GM19238 (cell line): Measurements from ENCODE around the gene KRTAP3-1.

ENCODE experiments used
- DNase-seq: peaks from one replicate; pipeline ENCODE4 v3.0.0; 2011; ENCODE audit warnings: low spot score; ENCODE audit not compliant: insufficient read length

KRTAP3-1 gene

GRCh38 chr17:40980117-40980516 is 28.8 kb downstream of the KRTAP3-1 start:
- DNase-seq = no peak

DNA sequence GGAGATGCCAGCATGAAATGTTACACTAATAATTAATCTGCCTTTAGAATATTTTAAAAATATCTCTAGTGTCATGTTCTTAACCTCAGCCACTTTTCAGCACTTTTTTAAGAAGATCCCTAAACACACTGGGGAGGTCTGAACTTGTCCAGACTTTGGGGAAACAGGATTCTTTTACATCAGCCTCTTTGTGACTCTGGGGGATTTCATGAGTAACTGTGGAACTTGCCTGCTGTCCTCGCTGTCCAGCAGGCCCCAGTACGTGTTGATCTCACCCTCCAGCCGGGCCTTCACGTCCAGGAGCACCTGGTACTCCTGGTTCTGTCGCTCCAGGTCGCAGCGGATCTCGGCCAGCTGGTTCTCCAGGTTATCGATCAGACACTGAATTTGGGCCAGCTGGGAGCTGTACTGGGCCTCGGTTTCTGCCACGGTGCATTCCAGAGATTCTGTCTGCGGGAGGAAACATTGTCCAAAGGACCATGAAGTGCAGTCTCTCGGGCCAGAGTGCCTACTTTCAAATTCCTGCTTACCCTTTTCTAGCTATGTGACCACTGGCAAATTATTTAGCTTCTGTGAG is 30.3 kb downstream of the KRTAP3-1 start:
- DNase-seq = no peak

DNA sequence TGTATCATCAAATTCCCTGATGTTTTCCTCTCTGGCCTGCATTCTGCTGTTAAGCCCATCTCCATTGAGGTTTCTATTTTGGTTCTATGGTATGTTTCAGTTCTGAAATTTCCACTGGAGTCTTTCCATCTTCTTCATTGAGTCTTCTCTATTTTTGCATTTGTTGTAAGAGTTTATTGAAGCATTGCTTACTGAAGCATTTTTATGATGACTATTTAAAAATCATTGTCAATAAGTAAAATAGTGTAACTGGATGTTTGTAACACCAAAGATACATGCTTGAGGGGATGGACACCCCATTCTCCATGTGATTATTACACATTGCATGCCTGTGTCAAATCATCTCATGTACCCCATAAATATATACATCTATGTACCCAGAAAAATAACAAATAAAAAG is 33.4 kb downstream of the KRTAP3-1 start:
- DNase-seq = no peak

DNA sequence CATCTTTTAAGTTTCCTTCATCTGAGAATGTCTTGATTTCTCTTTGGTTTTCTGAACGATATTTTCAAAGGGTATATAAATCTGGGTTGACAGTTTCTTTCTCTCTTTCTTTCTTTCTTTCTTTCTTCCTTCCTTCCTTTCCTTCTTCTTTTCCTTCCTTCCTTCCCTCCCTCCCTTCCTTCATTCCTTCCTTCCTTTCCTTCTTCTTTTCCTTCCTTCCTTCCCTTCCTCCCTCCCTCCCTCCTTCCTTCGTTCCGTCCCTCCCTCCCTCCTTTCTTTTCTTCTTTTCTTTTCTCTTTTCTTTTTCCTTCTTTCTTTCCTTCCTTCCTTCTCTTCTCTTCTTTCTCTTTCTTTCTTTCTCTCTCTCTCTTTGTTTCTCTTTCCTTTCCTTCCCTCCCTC is 34.6 kb downstream of the KRTAP3-1 start:
- DNase-seq = no peak

GRCh38 chr17:40967582-40967981 is 41.3 kb downstream of the KRTAP3-1 start:
- no peak for DNase-seq

- no peak for DNase-seq
Measured at GRCh38 chr17:40966848-40967247, 42.1 kb downstream of the KRTAP3-1 start, which contains the start of gene KRT39. KRT39 (minus strand) TSS chr17:40966948; CDS start chr17:40966856, 92 bp downstream.

DNA sequence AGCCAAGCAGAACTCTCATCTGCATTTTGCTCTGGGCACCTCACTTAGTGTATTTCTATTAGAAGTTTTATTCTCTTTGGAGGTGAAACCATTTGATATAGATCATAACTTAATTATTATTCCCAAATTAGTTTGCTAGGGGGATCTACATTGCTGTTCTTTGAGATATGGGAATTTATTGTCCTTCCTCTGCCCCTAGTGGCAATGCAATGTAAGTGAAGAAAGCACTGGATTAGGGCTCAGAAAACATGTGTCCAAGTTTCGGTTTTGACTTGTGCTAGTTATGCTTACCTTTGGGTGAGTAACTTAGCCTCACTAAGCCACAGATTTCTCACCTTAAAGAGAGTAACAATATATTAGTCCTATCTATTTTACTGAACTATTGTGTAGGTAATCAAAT is 45.1 kb downstream of the KRTAP3-1 start:
- DNase-seq = peak; percentile 5

- DNase-seq = no peak
Measured at GRCh38 chr17:40962059-40962561, 46.8 kb downstream of the KRTAP3-1 start.

DNA sequence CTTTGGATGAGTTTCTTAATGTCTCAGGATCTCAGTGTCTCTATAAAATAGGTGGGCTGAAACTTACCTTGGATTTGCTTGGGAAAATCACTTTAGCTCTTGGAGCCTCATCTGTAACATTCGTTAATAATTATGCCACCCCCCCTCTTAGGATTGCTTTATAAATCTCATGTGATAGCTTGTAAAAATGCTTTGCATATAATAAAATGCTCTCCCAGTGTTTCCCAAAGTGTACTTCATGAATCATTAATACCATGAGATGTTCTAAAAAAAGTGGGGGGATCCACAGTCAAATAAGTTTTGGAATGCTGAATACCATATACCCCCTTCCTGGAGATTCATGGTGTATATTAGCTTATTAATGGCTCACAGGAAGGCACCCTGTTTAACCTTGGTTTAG is 47.3 kb downstream of the KRTAP3-1 start:
- DNase-seq = no peak

GRCh38 chr17:40960144-40960543 is 48.8 kb downstream of the KRTAP3-1 start:
- DNase-seq = no peak
